Measurements from ENCODE around the gene FLNB.

DNA sequence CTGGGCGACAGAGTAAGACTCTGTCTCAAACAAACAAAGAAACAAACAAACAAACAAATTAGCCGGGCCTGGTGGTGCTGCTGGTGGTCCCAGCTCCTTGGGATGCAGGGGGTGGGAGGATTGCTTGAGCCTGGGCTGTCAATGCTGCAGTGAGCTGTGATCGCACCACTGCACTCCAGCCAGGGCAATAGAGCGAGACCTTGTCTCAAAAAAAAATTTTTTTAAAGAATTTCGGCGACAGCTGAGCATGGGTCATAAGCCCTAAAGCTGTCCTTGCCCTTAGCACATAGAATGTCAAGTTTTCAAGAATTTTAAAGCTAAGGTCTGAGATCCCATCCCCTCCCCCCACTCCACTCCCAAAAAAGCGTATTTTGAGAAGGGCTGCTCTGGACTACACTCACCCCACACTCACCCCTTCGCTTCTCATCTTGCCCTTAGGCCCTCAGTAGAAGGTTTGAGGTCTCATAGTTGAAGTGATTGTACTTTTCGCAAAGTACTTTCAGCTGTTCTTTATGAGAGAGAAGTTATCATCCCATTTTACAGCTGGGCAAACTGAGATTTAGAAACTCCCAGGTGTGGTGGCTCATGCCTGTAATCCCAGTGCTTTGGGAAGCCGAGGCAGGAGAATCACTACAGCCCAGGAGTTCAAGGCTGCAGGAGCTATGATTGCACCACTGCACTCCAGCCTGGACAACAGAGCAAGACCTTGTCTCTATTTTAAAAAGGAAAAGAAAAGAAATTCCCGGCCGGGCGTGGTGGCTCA lies 34.3 kb upstream of the FLNB start:
- no peak for TF ChIP-seq TCF4 (CRISPR knock-in tag; IDR thresholded peaks at IDR 0.05; ENCODE audit: borderline replicate concordance)
- no peak for TF ChIP-seq ISL1 (CRISPR knock-in tag; IDR thresholded peaks at IDR 0.05)
- TF ChIP-seq ARNTL (CRISPR knock-in tag; IDR thresholded peaks at IDR 0.05; ENCODE audit: borderline replicate concordance, low read depth): no peak
- TF ChIP-seq ZNF565 (CRISPR knock-in tag; conservative IDR thresholded peaks at IDR 0.05; ENCODE audit: low read depth): no peak
- TF ChIP-seq OSR1 (CRISPR knock-in tag; IDR thresholded peaks at IDR 0.05): no peak
- no peak for TF ChIP-seq ESRRG (CRISPR knock-in tag; IDR thresholded peaks at IDR 0.05)
- TF ChIP-seq, protein P1, sequence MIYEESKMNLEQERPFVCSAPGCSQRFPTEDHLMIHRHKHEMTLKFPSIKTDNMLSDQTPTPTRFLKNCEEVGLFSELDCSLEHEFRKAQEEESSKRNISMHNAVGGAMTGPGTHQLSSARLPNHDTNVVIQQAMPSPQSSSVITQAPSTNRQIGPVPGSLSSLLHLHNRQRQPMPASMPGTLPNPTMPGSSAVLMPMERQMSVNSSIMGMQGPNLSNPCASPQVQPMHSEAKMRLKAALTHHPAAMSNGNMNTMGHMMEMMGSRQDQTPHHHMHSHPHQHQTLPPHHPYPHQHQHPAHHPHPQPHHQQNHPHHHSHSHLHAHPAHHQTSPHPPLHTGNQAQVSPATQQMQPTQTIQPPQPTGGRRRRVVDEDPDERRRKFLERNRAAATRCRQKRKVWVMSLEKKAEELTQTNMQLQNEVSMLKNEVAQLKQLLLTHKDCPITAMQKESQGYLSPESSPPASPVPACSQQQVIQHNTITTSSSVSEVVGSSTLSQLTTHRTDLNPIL (CRISPR knock-in tag; IDR thresholded peaks at IDR 0.05; ENCODE audit: low read depth): no peak; the same call in 1 of the 2 replicates
- TF ChIP-seq, protein P2, sequence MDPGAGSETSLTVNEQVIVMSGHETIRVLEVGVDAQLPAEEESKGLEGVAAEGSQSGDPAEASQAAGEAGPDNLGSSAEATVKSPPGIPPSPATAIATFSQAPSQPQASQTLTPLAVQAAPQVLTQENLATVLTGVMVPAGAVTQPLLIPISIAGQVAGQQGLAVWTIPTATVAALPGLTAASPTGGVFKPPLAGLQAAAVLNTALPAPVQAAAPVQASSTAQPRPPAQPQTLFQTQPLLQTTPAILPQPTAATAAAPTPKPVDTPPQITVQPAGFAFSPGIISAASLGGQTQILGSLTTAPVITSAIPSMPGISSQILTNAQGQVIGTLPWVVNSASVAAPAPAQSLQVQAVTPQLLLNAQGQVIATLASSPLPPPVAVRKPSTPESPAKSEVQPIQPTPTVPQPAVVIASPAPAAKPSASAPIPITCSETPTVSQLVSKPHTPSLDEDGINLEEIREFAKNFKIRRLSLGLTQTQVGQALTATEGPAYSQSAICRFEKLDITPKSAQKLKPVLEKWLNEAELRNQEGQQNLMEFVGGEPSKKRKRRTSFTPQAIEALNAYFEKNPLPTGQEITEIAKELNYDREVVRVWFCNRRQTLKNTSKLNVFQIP (CRISPR knock-in tag; IDR thresholded peaks at IDR 0.05; ENCODE audit: borderline replicate concordance, low read depth): no peak
- TF ChIP-seq SNAI2 (CRISPR knock-in tag; IDR thresholded peaks at IDR 0.05): no peak
- no peak for TF ChIP-seq ZFP3 (CRISPR knock-in tag; IDR thresholded peaks at IDR 0.05)
- TF ChIP-seq, protein P3, sequence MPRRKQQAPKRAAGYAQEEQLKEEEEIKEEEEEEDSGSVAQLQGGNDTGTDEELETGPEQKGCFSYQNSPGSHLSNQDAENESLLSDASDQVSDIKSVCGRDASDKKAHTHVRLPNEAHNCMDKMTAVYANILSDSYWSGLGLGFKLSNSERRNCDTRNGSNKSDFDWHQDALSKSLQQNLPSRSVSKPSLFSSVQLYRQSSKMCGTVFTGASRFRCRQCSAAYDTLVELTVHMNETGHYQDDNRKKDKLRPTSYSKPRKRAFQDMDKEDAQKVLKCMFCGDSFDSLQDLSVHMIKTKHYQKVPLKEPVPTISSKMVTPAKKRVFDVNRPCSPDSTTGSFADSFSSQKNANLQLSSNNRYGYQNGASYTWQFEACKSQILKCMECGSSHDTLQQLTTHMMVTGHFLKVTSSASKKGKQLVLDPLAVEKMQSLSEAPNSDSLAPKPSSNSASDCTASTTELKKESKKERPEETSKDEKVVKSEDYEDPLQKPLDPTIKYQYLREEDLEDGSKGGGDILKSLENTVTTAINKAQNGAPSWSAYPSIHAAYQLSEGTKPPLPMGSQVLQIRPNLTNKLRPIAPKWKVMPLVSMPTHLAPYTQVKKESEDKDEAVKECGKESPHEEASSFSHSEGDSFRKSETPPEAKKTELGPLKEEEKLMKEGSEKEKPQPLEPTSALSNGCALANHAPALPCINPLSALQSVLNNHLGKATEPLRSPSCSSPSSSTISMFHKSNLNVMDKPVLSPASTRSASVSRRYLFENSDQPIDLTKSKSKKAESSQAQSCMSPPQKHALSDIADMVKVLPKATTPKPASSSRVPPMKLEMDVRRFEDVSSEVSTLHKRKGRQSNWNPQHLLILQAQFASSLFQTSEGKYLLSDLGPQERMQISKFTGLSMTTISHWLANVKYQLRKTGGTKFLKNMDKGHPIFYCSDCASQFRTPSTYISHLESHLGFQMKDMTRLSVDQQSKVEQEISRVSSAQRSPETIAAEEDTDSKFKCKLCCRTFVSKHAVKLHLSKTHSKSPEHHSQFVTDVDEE (CRISPR knock-in tag; IDR thresholded peaks at IDR 0.05): no peak
- TF ChIP-seq ZNF8 (CRISPR knock-in tag; IDR thresholded peaks at IDR 0.05): no peak

All from SK-N-SH treated with all-trans-retinoic acid at 6 μM for 48 hours (cell line).